ENCODE measurements around the gene RAB11B.

The RAB11B gene

GRCh38 chr19:8387688-8388611 is 2.2 kb upstream of the RAB11B start:
- DNase-seq (ENCODE audit: low read depth), result no peak

GRCh38 chr19:8388612-8388958 is 1.6 kb upstream of the RAB11B start:
- no peak for DNase-seq (ENCODE audit: low read depth)
- no peak overlapping the region for H3K4me3 ChIP-seq (ENCODE audit: control insufficient read depth, low read depth, low read length)
- no peak for TF ChIP-seq CTCF (IDR thresholded peaks at IDR 0.05; ENCODE audit: control insufficient read depth, insufficient read depth, low read depth, low read length, missing control alignments)

More at GRCh38 chr19:8387688-8388611, 2.2 kb upstream of the RAB11B start:
- TF ChIP-seq CTCF (IDR thresholded peaks at IDR 0.05; ENCODE audit: control insufficient read depth, insufficient read depth, low read depth, low read length, missing control alignments), result no peak
- H3K4me3 ChIP-seq (ENCODE audit: control insufficient read depth, low read depth, low read length), result no peak overlapping the region

- DNase-seq (ENCODE audit: low read depth), result peak; percentile 53
- peak overlapping the region; percentile 66 for H3K4me3 ChIP-seq (ENCODE audit: control insufficient read depth, low read depth, low read length)
- TF ChIP-seq CTCF (IDR thresholded peaks at IDR 0.05; ENCODE audit: control insufficient read depth, insufficient read depth, low read depth, low read length, missing control alignments), result no peak
Observed at GRCh38 chr19:8390617-8390981, 439 bp downstream of the RAB11B start.

- peak overlapping the region; percentile 66; the same call in 1 of the 2 replicates for H3K4me3 ChIP-seq (ENCODE audit: control insufficient read depth, low read depth, low read length)
- no peak for DNase-seq (ENCODE audit: low read depth)
- TF ChIP-seq CTCF (IDR thresholded peaks at IDR 0.05; ENCODE audit: control insufficient read depth, insufficient read depth, low read depth, low read length, missing control alignments), result no peak
Observed at GRCh38 chr19:8391198-8392016, 1.2 kb downstream of the RAB11B start.

- no peak overlapping the region for H3K4me3 ChIP-seq (ENCODE audit: control insufficient read depth, low read depth, low read length)
- no peak for TF ChIP-seq CTCF (IDR thresholded peaks at IDR 0.05; ENCODE audit: control insufficient read depth, insufficient read depth, low read depth, low read length, missing control alignments)
- DNase-seq (ENCODE audit: low read depth), result no peak
Observed at GRCh38 chr19:8392017-8392591, 1.9 kb downstream of the RAB11B start.

GRCh38 chr19:8393192-8393870 is 3.2 kb downstream of the RAB11B start:
- DNase-seq (ENCODE audit: low read depth), result no peak
- no peak for TF ChIP-seq CTCF (IDR thresholded peaks at IDR 0.05; ENCODE audit: control insufficient read depth, insufficient read depth, low read depth, low read length, missing control alignments)
- H3K4me3 ChIP-seq (ENCODE audit: control insufficient read depth, low read depth, low read length), result no peak overlapping the region
